GM18867 (cell line): Measurements from ENCODE around the gene DOP1B.

ENCODE experiments used
- ATAC-seq: cut with Tn5 transposase; IDR thresholded peaks from one replicate; pipeline ENCODE4 v1.9.1; 2021; ENCODE audit warnings: mild to moderate bottlenecking, moderate library complexity; ENCODE audit not compliant: unreplicated experiment

Gene DOP1B

GRCh38 chr21:36202726-36203602 is 46.3 kb downstream of the DOP1B start:
- ATAC-seq, result no peak

GRCh38 chr21:36203603-36203889 is 46.9 kb downstream of the DOP1B start:
- no peak for ATAC-seq

GRCh38 chr21:36204980-36205379 is 48.4 kb downstream of the DOP1B start:
- ATAC-seq, result no peak

- ATAC-seq, result no peak
Measured at GRCh38 chr21:36205962-36206361, 49.3 kb downstream of the DOP1B start.
